ENCODE results near the gene NMNAT2. TPM values are rescaled to one million over a fixed set of nuclear protein-coding genes. Genes with fewer than 3 reads are reported as not detected.

Gene NMNAT2
- total and polyA plus RNA-seq, 2 of the 4 experiments (the other 2 are of a cell fraction) = 0.36 to 2.4 TPM

- ChIA-PET POLR2A (ENCODE audit: unreplicated experiment) (no interaction called here), CTCF (no interaction called here)
- no peak overlapping the region for H2BK15ac ChIP-seq (ENCODE audit: low read depth, low read length)
- no peaks in the 10 kb centered on the region for H3K4me1 ChIP-seq (ENCODE audit: control insufficient read depth, insufficient read depth, low read length)
- H3K4me3 ChIP-seq (ENCODE audit: insufficient read depth, low read depth, low read length) = no peak overlapping the region
- no peak overlapping the region for H2AK5ac ChIP-seq (ENCODE audit: low read depth, low read length)
- no peaks in the 10 kb centered on the region for H3K9me1 ChIP-seq (ENCODE audit: insufficient read depth, low read length)
- WGBS, 2 experiments (ENCODE audit: extremely low coverage in 2 of 2, insufficient read length in 1 of 2) = no CpG with 5 or more reads among the region's 8 CpGs
- H2AK9ac ChIP-seq (replicated peaks; ENCODE audit: low read depth, low read length, poor library complexity) = no peak overlapping the region
- no peak overlapping the region for H3K23ac ChIP-seq (ENCODE audit: low read depth, low read length)
- H3K14ac ChIP-seq (replicated peaks; ENCODE audit: low read depth, low read length) = no peak overlapping the region
- H3K79me1 ChIP-seq (ENCODE audit: low read depth in 1 of 2, low read length in 2 of 2) = no peaks in the 10 kb centered on the region
- no peak overlapping the region for H3K4ac ChIP-seq (ENCODE audit: low read depth, low read length)
- ATAC-seq (ENCODE audit: low read depth) = no peak
- no peaks in the 10 kb centered on the region for H4K20me1 ChIP-seq (ENCODE audit: insufficient read depth, low read length)
- H4K5ac ChIP-seq (ENCODE audit: low read depth, low read length) = no peak overlapping the region
- H2BK120ac ChIP-seq (ENCODE audit: low read depth, low read length) = no peak overlapping the region
- no peak overlapping the region for H2AFZ ChIP-seq (replicated peaks; ENCODE audit: low read length, poor library complexity)
- H3K56ac ChIP-seq (ENCODE audit: extremely low read depth, insufficient read depth, low read length) = no peak overlapping the region
- no peak overlapping the region for H3K9ac ChIP-seq (ENCODE audit: low read depth, low read length)
- no peak for DNase-seq
- H3K18ac ChIP-seq (ENCODE audit: low read depth, low read length) = no peak overlapping the region
- H3K36me3 ChIP-seq (ENCODE audit: control insufficient read depth, insufficient read depth, low read length) = no peaks in the 10 kb centered on the region
- in situ Hi-C loops (cut with MboI; ENCODE audit: low sequenced_read_pairs) = no loop called here
- TF ChIP-seq RCOR1 (IDR thresholded peaks at IDR 0.05; ENCODE audit: insufficient replicate concordance, low read length) = no peak
- H4K91ac ChIP-seq (ENCODE audit: insufficient read depth, low read depth, low read length) = no peak overlapping the region
- dilution Hi-C loops (cut with HindIII; ENCODE audit: low sequenced_read_pairs, unreplicated experiment) = no loop called here
- no peak overlapping the region for H3K27ac ChIP-seq (ENCODE audit: insufficient read depth, low read length)
- no peak overlapping the region for H4K8ac ChIP-seq (ENCODE audit: low read depth in 2 of 2, low read length in 2 of 2)
- BruUV-seq (replicated peaks) = no TSS peak
- intact Hi-C loops (cut with micrococcal nuclease) = no loop called here
- H2BK20ac ChIP-seq (ENCODE audit: low read depth, low read length) = no peak overlapping the region
- H3K27me3 ChIP-seq (ENCODE audit: control insufficient read depth, insufficient read depth, low read length) = peaks cover 39% of the 10 kb centered on the region
- no peak overlapping the region for H2BK5ac ChIP-seq (ENCODE audit: low read depth, low read length, poor library complexity, severe bottlenecking)
- no peaks in the 10 kb centered on the region for H3K9me3 ChIP-seq (ENCODE audit: control insufficient read depth, insufficient read depth, low read length)
- H3K4me2 ChIP-seq (ENCODE audit: low read depth, low read length) = no peak overlapping the region
These were observed 47.7 kb downstream of the NMNAT2 start for GRCh38 chr1:183370399-183371058.

Measured in IMR-90 (cell line).